NCI-H446 treated with DMSO at 0.1 percent for 48 hours (cell line): ENCODE data around the gene RNF220.
"Not testable (repeated sequence)": the region's sequence is repeated elsewhere in the genome, so short reads cannot be mapped to it uniquely, and the experiment has no call there.

ENCODE experiments used
- DNase-seq: peaks from one replicate; lab custom pipeline; 2025; lab: John Stamatoyannopoulos, UW

RNF220 gene

GRCh38 chr1:44679468-44679867 is 274.4 kb downstream of the RNF220 start:
- DNase-seq: no peak

- DNase-seq: no peak
Measured at GRCh38 chr1:44681905-44682882, 277.1 kb downstream of the RNF220 start.

- DNase-seq: no peak
Measured at GRCh38 chr1:44682883-44683265, 277.8 kb downstream of the RNF220 start.

- no peak for DNase-seq
Measured at GRCh38 chr1:44684525-44684924, 279.5 kb downstream of the RNF220 start.

GRCh38 chr1:44685218-44685617 is 280.2 kb downstream of the RNF220 start:
- no peak for DNase-seq

GRCh38 chr1:44685881-44686280 is 280.8 kb downstream of the RNF220 start:
- DNase-seq: no peak

GRCh38 chr1:44688760-44689446 is 283.8 kb downstream of the RNF220 start:
- DNase-seq: no peak

GRCh38 chr1:44689447-44689765 is 284.4 kb downstream of the RNF220 start:
- no peak for DNase-seq

GRCh38 chr1:44693159-44693558 is 288.1 kb downstream of the RNF220 start:
- no peak for DNase-seq

- no peak for DNase-seq
Measured at GRCh38 chr1:44693900-44694299, 288.8 kb downstream of the RNF220 start.

GRCh38 chr1:44694863-44695478 is 289.9 kb downstream of the RNF220 start:
- no peak for DNase-seq

GRCh38 chr1:44695671-44696070 is 290.6 kb downstream of the RNF220 start:
- DNase-seq: no peak

GRCh38 chr1:44696101-44696500 is 291.0 kb downstream of the RNF220 start:
- no peak for DNase-seq

- no peak for DNase-seq
Measured at GRCh38 chr1:44696789-44697345, 291.8 kb downstream of the RNF220 start.

- no peak for DNase-seq
Measured at GRCh38 chr1:44698138-44698537, 293.1 kb downstream of the RNF220 start.

GRCh38 chr1:44699375-44699774 is 294.3 kb downstream of the RNF220 start:
- DNase-seq: not testable (repeated sequence)

- no peak for DNase-seq
Measured at GRCh38 chr1:44700573-44700972, 295.5 kb downstream of the RNF220 start.

GRCh38 chr1:44701141-44701573 is 296.1 kb downstream of the RNF220 start:
- no peak for DNase-seq
